Measurements from ENCODE around the gene CALCOCO1.

- TF ChIP-seq CTCF (IDR thresholded peaks at IDR 0.05) (no peak), POLR2A (IDR thresholded peaks at IDR 0.05) (no peak)
Observed at GRCh38 chr12:53752621-53753020, 25.4 kb upstream of the CALCOCO1 start.
